Endothelial cell of umbilical vein (primary cell): ENCODE data around the gene NSD2. TPM values are rescaled to one million over a fixed set of nuclear protein-coding genes. Genes with fewer than 3 reads are reported as not detected.
A peak's percentile ranks its signal among the peaks of the same experiment; 100 is the strongest.
"Not testable (repeated sequence)": the region's sequence is repeated elsewhere in the genome, so short reads cannot be mapped to it uniquely, and the experiment has no call there.

Experiments
- BruUV-seq: library from RNA; stranded (reverse); fragments of 400-500 nt; replicated peaks from 2 replicates; lab custom pipeline; 2021; lab: Mats Ljungman, UMichigan
- CTCF ChIA-PET: fragments of 300-600, 350-600 bp; sonication (Branson Sonifier 250); formaldehyde crosslinking; loops from one replicate; lab custom pipeline; 2021; ENCODE audit warnings: antibody characterized with exemption, inconsistent platforms; lab: Charles Lee
- POLR2A ChIA-PET: fragments of 300-600, 350-600 bp; sonication (Branson Sonifier 250); formaldehyde crosslinking; loops from one replicate; lab custom pipeline; 2021; ENCODE audit warnings: antibody characterized with exemption, inconsistent platforms; lab: Charles Lee
- DNase-seq: peaks from one replicate; pipeline ENCODE4 v3.0.0-alpha.2; 2011; ENCODE audit warnings: low read depth, low spot score
- FAIRE-seq: peaks from 2 replicates; lab custom pipeline; 2011; peaks lifted over from hg19 to GRCh38; lab: Jason Lieb, UNC
- H2AFZ ChIP-seq: 2 replicates; pipeline ENCODE4 v1.6.0; 2012; ENCODE audit warnings: low read depth, low read length, control low read depth, inconsistent platforms
- H3K27ac ChIP-seq: 2 replicates; pipeline ENCODE4 v1.5.1; 2011; ENCODE audit warnings: low read depth, mild to moderate bottlenecking, control low read depth, low read length, moderate library complexity; ENCODE audit not compliant: insufficient read depth
- H3K27me3 ChIP-seq, 2 experiments: 2 replicates each; pipeline versions ENCODE4 v1.6.0 to v1.6.1; 2011; ENCODE audit warnings: low read length in 2 of 2, mixed read lengths in 1 of 2; ENCODE audit not compliant: control insufficient read depth in 2 of 2, insufficient read depth in 2 of 2
- H3K36me3 ChIP-seq, 2 experiments: 2 replicates in 1 of 2; 3 replicates in 1 of 2; pipeline ENCODE4 v1.5.1; 2011; ENCODE audit warnings: low read length in 2 of 2, mild to moderate bottlenecking in 1 of 2, moderate library complexity in 1 of 2; ENCODE audit not compliant: control insufficient read depth in 2 of 2, insufficient read depth in 2 of 2; ENCODE audit errors: extremely low read depth in 1 of 2
- H3K4me1 ChIP-seq: 3 replicates; pipeline ENCODE4 v1.5.1; 2011; ENCODE audit warnings: mild to moderate bottlenecking, low read length; ENCODE audit not compliant: control insufficient read depth, insufficient read depth; ENCODE audit errors: extremely low read depth
- H3K4me2 ChIP-seq: 2 replicates; pipeline ENCODE4 v1.6.1; 2011; ENCODE audit warnings: low read length, control low read depth, mixed read lengths; ENCODE audit not compliant: insufficient read depth
- H3K4me3 ChIP-seq, 3 experiments: fragments of 200-600 bp in 1 of 3; sonication (generic), shearing (Covaris generic) in 1 of 3; replicated peaks in 1 of 3; 2 replicates each; pipeline ENCODE4 v1.5.1; 2011 to 2016; ENCODE audit warnings: control low read depth in 3 of 3, low read length in 3 of 3, mild to moderate bottlenecking in 2 of 3, inconsistent platforms in 1 of 3, low read depth in 1 of 3, moderate library complexity in 1 of 3; ENCODE audit not compliant: insufficient read depth in 1 of 3
- H3K79me2 ChIP-seq: 2 replicates; pipeline ENCODE4 v1.6.0; 2012; ENCODE audit warnings: low read length, inconsistent platforms; ENCODE audit not compliant: control insufficient read depth, insufficient read depth
- H3K9ac ChIP-seq: replicated peaks from 2 replicates; pipeline ENCODE3; 2011; ENCODE audit warnings: low read length, control low read depth; ENCODE audit not compliant: insufficient read depth; ENCODE audit errors: extremely low read depth
- H3K9me1 ChIP-seq: replicated peaks from 3 replicates; pipeline ENCODE4 v1.6.0; 2011; ENCODE audit warnings: mild to moderate bottlenecking, low read length; ENCODE audit not compliant: control insufficient read depth, insufficient read depth; ENCODE audit errors: extremely low read depth
- H3K9me3 ChIP-seq: replicated peaks from 2 replicates; pipeline ENCODE4 v1.5.1; 2012; ENCODE audit warnings: low read length, inconsistent platforms; ENCODE audit not compliant: control insufficient read depth, insufficient read depth
- H4K20me1 ChIP-seq: replicated peaks from 2 replicates; pipeline ENCODE3; 2011; ENCODE audit warnings: mild to moderate bottlenecking, low read length; ENCODE audit not compliant: control insufficient read depth, insufficient read depth; ENCODE audit errors: extremely low read depth
- CTCF ChIP-seq, 2 donors: IDR thresholded peaks; 1 replicate in 1 of 2; 2 replicates in 1 of 2; pipeline ENCODE4 v1.5.1; 2011; ENCODE audit warnings: low read length in 2 of 2, mild to moderate bottlenecking in 2 of 2, moderate library complexity in 2 of 2, control low read depth in 1 of 2, inconsistent platforms in 1 of 2, low read depth in 1 of 2; ENCODE audit not compliant: insufficient read depth in 1 of 2; ENCODE audit errors: extremely low read depth in 1 of 2
- EZH2 ChIP-seq: IDR thresholded peaks from 2 replicates; pipeline ENCODE4 v1.6.1; 2012; ENCODE audit warnings: borderline replicate concordance, low read depth, mild to moderate bottlenecking, moderate library complexity, low read length, inconsistent platforms; ENCODE audit not compliant: severe bottlenecking
- FOS ChIP-seq: IDR thresholded peaks from 2 replicates; pipeline ENCODE4 v1.6.1; 2011; ENCODE audit warnings: mild to moderate bottlenecking, low read length, moderate library complexity, borderline replicate concordance; ENCODE audit not compliant: insufficient read depth
- GATA2 ChIP-seq: IDR thresholded peaks from 2 replicates; pipeline ENCODE4 v1.7.0; 2011; ENCODE audit warnings: low read depth, mild to moderate bottlenecking, moderate library complexity, mixed read lengths, low read length; ENCODE audit not compliant: insufficient read length, insufficient read depth
- JUN ChIP-seq: IDR thresholded peaks from 2 replicates; pipeline ENCODE4 v1.6.1; 2011; ENCODE audit warnings: borderline replicate concordance, low read depth; ENCODE audit not compliant: insufficient read length, insufficient read depth
- MAX ChIP-seq: IDR thresholded peaks from 2 replicates; pipeline ENCODE4 v1.6.1; 2011; ENCODE audit not compliant: insufficient read depth, insufficient read length
- MYC ChIP-seq: IDR thresholded peaks from one replicate; pipeline ENCODE4 v1.6.1; 2011; ENCODE audit warnings: mild to moderate bottlenecking, low read depth, low read length
- POLR2A ChIP-seq: IDR thresholded peaks from 2 replicates; pipeline ENCODE4 v1.6.1; 2012; ENCODE audit warnings: low read depth, mild to moderate bottlenecking, control low read depth, low read length
- POLR2AphosphoS5 ChIP-seq: IDR thresholded peaks from 2 replicates; pipeline ENCODE4 v1.6.1; 2012; ENCODE audit warnings: low read depth, mild to moderate bottlenecking, control low read depth, low read length, moderate library complexity; ENCODE audit not compliant: insufficient read depth
- dilution Hi-C: fragments of 300-500 bp; cut with MboI; formaldehyde crosslinking; loops from one replicate; pipeline ENCODE4 v1.15.0; 2019; ENCODE audit warnings: low sequenced_read_pairs; ENCODE audit not compliant: extremely low pct_ligation_motif_present
- intact Hi-C: fragments of 100-400 bp; cut with micrococcal nuclease; formaldehyde crosslinking; loops from one replicate; pipeline ENCODE4 v1.10.0; 2022
- polyA plus RNA-seq, 4 experiments: library from polyadenylated mRNA; depleted of rRNA in 3 of 4; stranded (reverse) in 3 of 4; unstranded in 1 of 4; fragments of >200 nt; gene quantifications; 2 replicates each; pipeline versions ENCODE4 v1.2.1 to v1.2.3, GENCODE V29; 2011 to 2012; ENCODE audit warnings: missing spikeins in 1 of 4
- total RNA-seq: library from RNA; stranded (reverse); gene quantifications from 2 replicates; pipeline ENCODE4 v1.2.3, GENCODE V29; 2021

Gene NSD2
- total and polyA plus RNA-seq, 2 donors (not counting 3 experiments of a cell fraction or from before 2014, with no cell fraction given), result 31.3 to 171 TPM

- H3K9me1 ChIP-seq, H3K4me3 ChIP-seq, H3K27me3 ChIP-seq, H3K79me2 ChIP-seq, POLR2A ChIA-PET, H2AFZ ChIP-seq, H3K9me3 ChIP-seq, H3K27ac ChIP-seq, dilution Hi-C loops, H4K20me1 ChIP-seq, H3K4me1 ChIP-seq, H3K4me2 ChIP-seq, intact Hi-C loops, DNase-seq, H3K9ac ChIP-seq: not testable (repeated sequence)
- H3K36me3 ChIP-seq, result peaks cover 15 to 63% of the 10 kb centered on the region in 2 experiments
- CTCF ChIA-PET, result interaction anchor here (1.1 to 1.2 kb wide), 2 partner anchors 75 to 88 kb away, joined by 3 read pairs; no protein-coding TSS in a partner anchor
- BruUV-seq, result TSS peak; percentile 11
- FAIRE-seq, result peak; percentile 43
Measured at GRCh38 chr4:1835836-1836235, 35.4 kb upstream of the NSD2 start.

- dilution Hi-C loops (no loop called here), intact Hi-C loops (no loop called here)
- peaks cover 12 to 63% of the 10 kb centered on the region in 2 experiments for H3K36me3 ChIP-seq
- no peak overlapping the region for H3K4me2 ChIP-seq
- no peaks in the 10 kb centered on the region for H3K27me3 ChIP-seq
- TF ChIP-seq EZH2, result no peak
- TF ChIP-seq MAX, result no peak
- TF ChIP-seq CTCF (IDR thresholded peaks at IDR 0.05; ENCODE audit: extremely low read depth in 1 of 2, insufficient read depth in 1 of 2, low read depth in 1 of 2, low read length in 2 of 2), result no peak
- no peak for TF ChIP-seq FOS
- TF ChIP-seq GATA2, result no peak
- no peak for TF ChIP-seq MYC
- TF ChIP-seq POLR2A, result no peak
- TF ChIP-seq POLR2AphosphoS5, result no peak
- TF ChIP-seq JUN, result no peak
- H3K9me3 ChIP-seq, result no peaks in the 10 kb centered on the region
- no peak for DNase-seq
- H2AFZ ChIP-seq, result no peak overlapping the region
- H3K4me3 ChIP-seq, result no peak overlapping the region
- no TSS peak for BruUV-seq
- POLR2A ChIA-PET, result no interaction called here
- H3K27ac ChIP-seq, result no peak overlapping the region
- FAIRE-seq, result no peak
- no peaks in the 10 kb centered on the region for H3K9me1 ChIP-seq
- H3K79me2 ChIP-seq, result peaks cover 15% of the 10 kb centered on the region
- H3K4me1 ChIP-seq, result no peaks in the 10 kb centered on the region
- H3K9ac ChIP-seq, result no peak overlapping the region
- H4K20me1 ChIP-seq, result no peaks in the 10 kb centered on the region
- CTCF ChIA-PET, result no interaction called here
Measured at GRCh38 chr4:1836650-1837049, 34.5 kb upstream of the NSD2 start.
